Esophagus (tissue), 2 donors: Measurements from ENCODE around the gene RNF32. TPM values are rescaled to one million over a fixed set of nuclear protein-coding genes. Genes with fewer than 3 reads are reported as not detected.
"Not testable (repeated sequence)": the region's sequence is repeated elsewhere in the genome, so short reads cannot be mapped to it uniquely, and the experiment has no call there.

Experiments
- H3K27ac ChIP-seq, 2 donors: one replicate each; pipeline ENCODE4 v1.5.1; 2013; ENCODE audit warnings: low read depth in 2 of 2, mild to moderate bottlenecking in 2 of 2, inconsistent platforms in 1 of 2, low read length in 1 of 2, moderate library complexity in 1 of 2
- H3K27me3 ChIP-seq, 2 donors: one replicate each; pipeline ENCODE4 v1.6.1; 2013; ENCODE audit warnings: low read length in 2 of 2, control low read depth in 1 of 2, mild to moderate bottlenecking in 1 of 2; ENCODE audit not compliant: insufficient read depth in 2 of 2, control insufficient read depth in 1 of 2
- H3K36me3 ChIP-seq, 2 donors: one replicate each; pipeline ENCODE4 v1.6.1; 2013; ENCODE audit warnings: low read length in 1 of 2; ENCODE audit not compliant: control insufficient read depth in 2 of 2, insufficient read depth in 2 of 2
- H3K4me1 ChIP-seq, 2 donors: one replicate each; pipeline ENCODE4 v1.6.1; 2013; ENCODE audit warnings: low read length in 1 of 2; ENCODE audit not compliant: control insufficient read depth in 2 of 2, insufficient read depth in 2 of 2
- H3K4me3 ChIP-seq, 2 donors: one replicate each; pipeline ENCODE4 v1.5.1; 2013; ENCODE audit warnings: low read length in 2 of 2, mild to moderate bottlenecking in 2 of 2, low read depth in 1 of 2, moderate library complexity in 1 of 2
- H3K9me3 ChIP-seq, 2 donors: one replicate each; pipeline ENCODE4 v1.6.1; 2013; ENCODE audit warnings: mild to moderate bottlenecking in 2 of 2, low read depth in 1 of 2, low read length in 1 of 2, moderate library complexity in 1 of 2; ENCODE audit not compliant: control insufficient read depth in 2 of 2, insufficient read depth in 1 of 2
- WGBS, 2 donors: extraction: QIAGEN DNeasy Blood & Tissue Kit; methylation state at CpG; one replicate each; pipeline ENCODE4 v1.1.7; 2013; 5-methylcytosine and 5-hydroxymethylcytosine counted together
- polyA plus RNA-seq, 2 donors: library from polyadenylated mRNA; stranded (reverse); fragments of 200-250 nt; gene quantifications; one replicate each; pipeline ENCODE4 v1.2.3, GENCODE V29; 2013
- donor health status: healthy with polysubstance abuse.
- donor health status: Bipolar disorder and iron deficiency.

The RNF32 gene
- polyA plus RNA-seq, 2 donors = 0.38 to 0.43 TPM

- Histone ChIP-seq H3K4me3 (no peak overlapping the region), H3K27me3 (no peaks in the 10 kb centered on the region), H3K36me3 (no peaks in the 10 kb centered on the region), H3K9me3 (no peaks in the 10 kb centered on the region), H3K27ac (no peak overlapping the region), H3K4me1 (no peaks in the 10 kb centered on the region)
- WGBS, 2 donors = 79 to 88% methylated on average over 5 of the region's 5 CpGs
Observed at GRCh38 chr7:156691764-156692163, 51.2 kb downstream of the RNF32 start.

DNA sequence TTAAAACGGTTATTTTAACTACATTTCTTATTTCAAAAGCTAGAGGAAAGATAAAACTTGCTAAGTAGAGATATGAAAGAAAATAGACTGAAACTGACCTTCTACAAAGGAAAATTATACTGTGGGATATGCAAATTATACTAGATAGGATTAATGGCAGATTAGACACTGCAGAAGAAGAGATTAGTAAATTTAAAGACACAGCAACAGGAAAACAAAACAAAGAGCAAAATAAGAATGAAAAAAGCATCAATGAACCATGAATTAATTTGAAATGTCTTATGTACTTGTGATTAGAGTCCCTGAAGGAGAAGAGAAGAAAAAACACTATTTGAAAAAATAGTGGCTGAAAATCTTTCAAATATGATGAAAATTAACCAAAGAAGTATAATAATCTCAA lies 52.3 kb downstream of the RNF32 start:
- Histone ChIP-seq H3K4me3 (no peak overlapping the region), H3K27me3 (no peaks in the 10 kb centered on the region), H3K4me1 (no peaks in the 10 kb centered on the region), H3K9me3 (no peaks in the 10 kb centered on the region), H3K36me3 (no peaks in the 10 kb centered on the region), H3K27ac (no peak overlapping the region)
- 90 to 94% methylated on average over 1 of the region's 1 CpG for WGBS, 2 donors

DNA sequence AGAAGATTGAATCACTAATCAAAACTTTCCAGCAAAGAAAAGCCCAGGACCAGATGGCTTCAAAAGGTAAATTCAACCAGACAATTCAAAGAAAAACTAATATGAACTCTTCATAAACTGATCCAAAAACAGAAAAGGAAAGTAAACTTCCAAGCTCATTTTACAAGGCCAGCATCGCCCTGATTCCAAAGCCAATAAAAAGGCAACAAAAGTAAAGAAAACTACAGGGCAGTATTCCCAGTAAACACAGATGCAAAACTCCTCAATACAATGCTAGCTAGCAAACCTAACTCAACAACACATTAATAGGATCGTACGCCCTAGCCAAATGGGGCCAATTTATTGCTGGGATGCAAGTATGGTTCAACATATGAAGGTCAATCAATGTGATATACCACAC lies 53.1 kb downstream of the RNF32 start:
- Histone ChIP-seq H3K27me3 (no peaks in the 10 kb centered on the region), H3K4me3 (no peak overlapping the region), H3K36me3 (no peaks in the 10 kb centered on the region), H3K4me1 (no peaks in the 10 kb centered on the region), H3K27ac (no peak overlapping the region), H3K9me3 (peaks cover 0 to 5% of the 10 kb centered on the region in 2 donors)
- WGBS, 2 donors = 95% methylated on average over 3 of the region's 3 CpGs

- not testable (repeated sequence) for H3K36me3 ChIP-seq, H3K27me3 ChIP-seq, H3K4me3 ChIP-seq, H3K27ac ChIP-seq, H3K4me1 ChIP-seq, H3K9me3 ChIP-seq
- 96 to 98% methylated on average over 9 of the region's 9 CpGs for whole genome bisulfite sequencing, 2 donors
Observed at GRCh38 chr7:156697283-156697682, 56.7 kb downstream of the RNF32 start.

GRCh38 chr7:156698512-156698911 lies 57.9 kb downstream of the RNF32 start:
- not testable (repeated sequence) for H3K4me3 ChIP-seq, H3K27me3 ChIP-seq, H3K36me3 ChIP-seq, H3K27ac ChIP-seq, H3K9me3 ChIP-seq, H3K4me1 ChIP-seq
- WGBS, 2 donors = 98% methylated on average over 4 of the region's 4 CpGs

GRCh38 chr7:156701787-156702186 lies 61.2 kb downstream of the RNF32 start:
- not testable (repeated sequence) for H3K27ac ChIP-seq, H3K9me3 ChIP-seq, H3K36me3 ChIP-seq, H3K27me3 ChIP-seq, H3K4me1 ChIP-seq, H3K4me3 ChIP-seq
- 98 to 100% methylated on average over 1 of the region's 1 CpG for WGBS, 2 donors

GRCh38 chr7:156702399-156702798 lies 61.8 kb downstream of the RNF32 start:
- no peaks in the 10 kb centered on the region for H3K4me1 ChIP-seq
- H3K4me3 ChIP-seq = no peak overlapping the region
- H3K27me3 ChIP-seq = no peaks in the 10 kb centered on the region
- H3K27ac ChIP-seq = no peak overlapping the region
- H3K36me3 ChIP-seq = peaks cover 0 to 4% of the 10 kb centered on the region in 2 donors
- peaks cover 0 to 5% of the 10 kb centered on the region in 2 donors for H3K9me3 ChIP-seq

- 85 to 87% methylated on average over 4 of the region's 4 CpGs for WGBS, 2 donors
- Histone ChIP-seq H3K27ac (no peak overlapping the region), H3K9me3 (peaks cover 0 to 4% of the 10 kb centered on the region in 2 donors), H3K27me3 (no peaks in the 10 kb centered on the region), H3K4me1 (no peaks in the 10 kb centered on the region), H3K4me3 (no peak overlapping the region), H3K36me3 (peaks cover 0 to 4% of the 10 kb centered on the region in 2 donors)
Observed at GRCh38 chr7:156703209-156703608, 62.6 kb downstream of the RNF32 start.

- Histone ChIP-seq H3K27me3 (no peaks in the 10 kb centered on the region), H3K9me3 (peaks cover 3% of the 10 kb centered on the region in 2 donors), H3K27ac (no peak overlapping the region), H3K36me3 (peaks cover 0 to 4% of the 10 kb centered on the region in 2 donors), H3K4me3 (no peak overlapping the region), H3K4me1 (no peaks in the 10 kb centered on the region)
- 71 to 78% methylated on average over 5 of the region's 5 CpGs for WGBS, 2 donors
Observed at GRCh38 chr7:156703773-156704482, 63.4 kb downstream of the RNF32 start.

GRCh38 chr7:156722043-156722826 lies 81.7 kb downstream of the RNF32 start:
- Histone ChIP-seq H3K4me1 (no peaks in the 10 kb centered on the region), H3K4me3 (no peak overlapping the region), H3K27ac (no peak overlapping the region), H3K27me3 (no peaks in the 10 kb centered on the region), H3K9me3 (no peaks in the 10 kb centered on the region), H3K36me3 (no peaks in the 10 kb centered on the region)
- 69 to 74% methylated on average over 4 of the region's 4 CpGs for WGBS, 2 donors
